Smooth muscle cell (in vitro differentiated cells): ENCODE measurements around the gene UTS2. TPM values are rescaled to one million over a fixed set of nuclear protein-coding genes. Genes with fewer than 3 reads are reported as not detected.

ENCODE experiments used
- DNase-seq: peaks from one replicate; lab custom pipeline; 2025; ENCODE audit not compliant: unreplicated experiment; lab: John Stamatoyannopoulos, UW
- H2AFZ ChIP-seq: fragments of 200-600 bp; sonication (generic); 2 replicates; pipeline ENCODE4 v1.6.0; 2016; ENCODE audit warnings: antibody characterized with exemption, low read depth, mild to moderate bottlenecking
- H3F3A ChIP-seq: fragments of 200-600 bp; sonication (generic); 2 replicates; pipeline ENCODE4 v1.6.0; 2017; ENCODE audit warnings: antibody characterized with exemption, low read depth
- H3K27ac ChIP-seq: fragments of 200-600 bp; sonication (generic); 2 replicates; pipeline ENCODE4 v1.5.1; 2016; ENCODE audit warnings: low read depth, mild to moderate bottlenecking
- H3K27me3 ChIP-seq: fragments of 200-600 bp; sonication (generic); 2 replicates; pipeline ENCODE4 v1.6.1; 2016; ENCODE audit warnings: low read depth, mild to moderate bottlenecking
- H3K36me3 ChIP-seq: fragments of 200-600 bp; sonication (generic); 2 replicates; pipeline ENCODE4 v1.5.1; 2016; ENCODE audit warnings: low read depth
- H3K4me1 ChIP-seq: fragments of 200-600 bp; sonication (generic); 2 replicates; pipeline ENCODE4 v1.5.1; 2016; ENCODE audit warnings: low read depth
- H3K4me2 ChIP-seq: fragments of 200-600 bp; sonication (generic); 2 replicates; pipeline ENCODE4 v1.6.0; 2016; ENCODE audit warnings: mild to moderate bottlenecking
- H3K4me3 ChIP-seq: fragments of 200-600 bp; sonication (generic); 2 replicates; pipeline ENCODE4 v1.5.1; 2016; ENCODE audit warnings: mild to moderate bottlenecking
- H3K79me2 ChIP-seq: fragments of 200-600 bp; sonication (generic); 2 replicates; pipeline ENCODE4 v1.6.0; 2016; ENCODE audit warnings: low read depth, mild to moderate bottlenecking
- H3K9ac ChIP-seq: fragments of 200-600 bp; sonication (generic); 2 replicates; pipeline ENCODE4 v1.6.0; 2016; ENCODE audit warnings: low read depth
- H3K9me3 ChIP-seq: fragments of 200-600 bp; sonication (generic); replicated peaks from 2 replicates; pipeline ENCODE4 v1.5.1; 2016; ENCODE audit warnings: low read depth
- H4K20me1 ChIP-seq: fragments of 200-600 bp; sonication (generic); 2 replicates; pipeline ENCODE4 v1.6.0; 2016; ENCODE audit warnings: low read depth
- WGBS: methylation state at CpG from one replicate; pipeline ENCODE4 v1.1.7; 2016; ENCODE audit warnings: low lambda C conversion rate; 5-methylcytosine and 5-hydroxymethylcytosine counted together
- polyA plus RNA-seq: library from polyadenylated mRNA; unstranded; fragments of >200 nt; fragmentation: Nextera tagmentation; extraction: Ambion mirVana; gene quantifications from 2 replicates; pipeline ENCODE4 v1.2.1, GENCODE V29; 2016
- total RNA-seq: library from RNA; depleted of rRNA; stranded (reverse); fragments of >200 nt; gene quantifications from 2 replicates; pipeline ENCODE4 v1.2.3, GENCODE V29; 2014
- TF ChIP-seq, protein P1 (sequence below): fragments of 200-600 bp; sonication (generic); IDR thresholded peaks from 2 replicates; pipeline ENCODE4 v1.5.1; 2017; ENCODE audit warnings: borderline replicate concordance, mild to moderate bottlenecking, antibody characterized with exemption; ENCODE audit not compliant: insufficient read depth, poor library complexity, severe bottlenecking

The UTS2 gene
- total and polyA plus RNA-seq, 2 experiments from 2014 or later: not detected

- TF ChIP-seq, protein P1, sequence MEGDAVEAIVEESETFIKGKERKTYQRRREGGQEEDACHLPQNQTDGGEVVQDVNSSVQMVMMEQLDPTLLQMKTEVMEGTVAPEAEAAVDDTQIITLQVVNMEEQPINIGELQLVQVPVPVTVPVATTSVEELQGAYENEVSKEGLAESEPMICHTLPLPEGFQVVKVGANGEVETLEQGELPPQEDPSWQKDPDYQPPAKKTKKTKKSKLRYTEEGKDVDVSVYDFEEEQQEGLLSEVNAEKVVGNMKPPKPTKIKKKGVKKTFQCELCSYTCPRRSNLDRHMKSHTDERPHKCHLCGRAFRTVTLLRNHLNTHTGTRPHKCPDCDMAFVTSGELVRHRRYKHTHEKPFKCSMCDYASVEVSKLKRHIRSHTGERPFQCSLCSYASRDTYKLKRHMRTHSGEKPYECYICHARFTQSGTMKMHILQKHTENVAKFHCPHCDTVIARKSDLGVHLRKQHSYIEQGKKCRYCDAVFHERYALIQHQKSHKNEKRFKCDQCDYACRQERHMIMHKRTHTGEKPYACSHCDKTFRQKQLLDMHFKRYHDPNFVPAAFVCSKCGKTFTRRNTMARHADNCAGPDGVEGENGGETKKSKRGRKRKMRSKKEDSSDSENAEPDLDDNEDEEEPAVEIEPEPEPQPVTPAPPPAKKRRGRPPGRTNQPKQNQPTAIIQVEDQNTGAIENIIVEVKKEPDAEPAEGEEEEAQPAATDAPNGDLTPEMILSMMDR: no peak
- H3K4me1 ChIP-seq: no peaks in the 10 kb centered on the region
- H3K27me3 ChIP-seq: no peaks in the 10 kb centered on the region
- no peaks in the 10 kb centered on the region for H4K20me1 ChIP-seq
- H3K79me2 ChIP-seq: no peaks in the 10 kb centered on the region
- no peak overlapping the region for H3K9ac ChIP-seq
- H3K27ac ChIP-seq: no peak overlapping the region
- no peaks in the 10 kb centered on the region for H3K36me3 ChIP-seq
- no peak overlapping the region for H3K4me3 ChIP-seq
- no peaks in the 10 kb centered on the region for H3K9me3 ChIP-seq
- no peak overlapping the region for H2AFZ ChIP-seq
- no peak overlapping the region for H3K4me2 ChIP-seq
- no peak for DNase-seq
- WGBS: 92% methylated on average over 16 of the region's 16 CpGs
- no peaks in the 10 kb centered on the region for H3F3A ChIP-seq
Observed at GRCh38 chr1:7865978-7866377, 13.1 kb upstream of the UTS2 start.

- TF ChIP-seq, protein P1: no peak
- H3K36me3 ChIP-seq: no peaks in the 10 kb centered on the region
- no peak overlapping the region for H2AFZ ChIP-seq
- no peak overlapping the region for H3K4me3 ChIP-seq
- no peak overlapping the region for H3K4me2 ChIP-seq
- 93% methylated on average over 17 of the region's 17 CpGs for WGBS
- H3K79me2 ChIP-seq: no peaks in the 10 kb centered on the region
- H3K9ac ChIP-seq: no peak overlapping the region
- no peaks in the 10 kb centered on the region for H3K4me1 ChIP-seq
- no peak for DNase-seq
- no peaks in the 10 kb centered on the region for H3K9me3 ChIP-seq
- H3K27me3 ChIP-seq: no peaks in the 10 kb centered on the region
- H4K20me1 ChIP-seq: no peaks in the 10 kb centered on the region
- no peak overlapping the region for H3K27ac ChIP-seq
- H3F3A ChIP-seq: no peaks in the 10 kb centered on the region
Observed at GRCh38 chr1:7863756-7864328, 11.0 kb upstream of the UTS2 start.

DNA sequence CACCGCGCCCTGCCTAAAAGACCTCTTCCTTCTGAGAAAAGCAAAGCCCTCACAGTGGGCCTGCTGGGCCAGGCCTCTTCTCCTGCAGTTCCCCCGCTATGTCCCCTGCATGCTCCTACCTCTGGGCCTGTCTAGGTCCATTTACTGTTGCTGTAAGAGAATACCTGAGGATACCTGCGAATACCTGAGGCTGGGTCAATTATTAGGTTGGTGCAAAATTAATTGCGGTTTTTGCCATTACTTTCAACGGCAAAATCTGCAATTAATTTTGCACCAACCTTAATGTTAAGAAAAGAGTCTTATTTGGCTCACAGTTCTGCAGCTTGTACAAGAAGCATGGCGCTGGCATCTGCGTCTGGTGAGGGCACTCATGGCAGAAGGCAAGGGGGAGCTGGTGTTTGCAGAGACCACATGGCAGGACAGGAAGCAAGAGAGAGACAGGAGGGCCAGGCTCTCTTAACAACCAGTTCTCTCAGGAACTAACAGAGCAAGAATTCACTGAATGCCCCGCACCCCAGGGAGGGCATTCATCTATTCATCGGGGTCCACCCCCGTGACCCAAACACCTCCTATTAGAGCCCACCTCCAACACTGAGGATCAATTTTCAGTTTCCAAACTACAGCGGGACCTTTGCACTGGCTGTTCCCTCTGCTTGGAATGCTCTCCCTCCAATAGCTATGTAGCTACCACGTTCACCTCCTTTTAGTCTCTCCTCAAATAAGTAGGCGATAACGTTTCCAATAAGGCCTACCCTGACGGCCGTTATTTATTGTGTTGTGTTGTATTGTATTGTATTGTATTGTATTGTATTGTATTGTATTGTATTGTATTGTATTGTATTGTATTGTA is 9.6 kb upstream of the UTS2 start:
- Histone ChIP-seq H2AFZ (no peak overlapping the region), H3K9me3 (no peaks in the 10 kb centered on the region), H3K9ac (no peak overlapping the region), H3K27me3 (no peaks in the 10 kb centered on the region), H3K79me2 (no peaks in the 10 kb centered on the region), H3K4me2 (no peak overlapping the region), H3K27ac (no peak overlapping the region), H4K20me1 (no peaks in the 10 kb centered on the region), H3K4me3 (no peak overlapping the region), H3K4me1 (no peaks in the 10 kb centered on the region), H3K36me3 (no peaks in the 10 kb centered on the region), H3F3A (no peaks in the 10 kb centered on the region)
- no peak for DNase-seq
- TF ChIP-seq, protein P1: no peak
- WGBS: 93% methylated on average over 17 of the region's 17 CpGs
